IMR-90 (cell line): ENCODE results near the gene ST8SIA6. TPM values are rescaled to one million over a fixed set of nuclear protein-coding genes. Genes with fewer than 3 reads are reported as not detected.
"Not testable (repeated sequence)": the region's sequence is repeated elsewhere in the genome, so short reads cannot be mapped to it uniquely, and the experiment has no call there.

Experiments
- ATAC-seq: fragments of 200-7000 bp; cut with Tn5 transposase; 2 replicates; pipeline ENCODE4 v1.9.1; 2020; ENCODE audit warnings: low read depth, mild to moderate bottlenecking, moderate library complexity
- BruUV-seq: library from RNA; stranded (reverse); fragments of 400-500 nt; replicated peaks from 2 replicates; lab custom pipeline; 2021; lab: Mats Ljungman, UMichigan
- CTCF ChIA-PET: fragments of 300-600 bp; formaldehyde crosslinking; extraction: SDS; loops from one replicate; lab custom pipeline; 2021; ENCODE audit warnings: antibody characterized with exemption; lab: Yijun Ruan, JAX
- POLR2A ChIA-PET: fragments of 300-600 bp; sonication (Branson Sonifier 250); formaldehyde crosslinking; loops from one replicate; lab custom pipeline; 2022; ENCODE audit warnings: antibody characterized with exemption; ENCODE audit not compliant: unreplicated experiment; lab: Charles Lee
- DNase-seq: peaks from one replicate; pipeline ENCODE4 v3.0.0; 2013
- H2AFZ ChIP-seq: replicated peaks from 2 replicates; pipeline ENCODE3; 2013; ENCODE audit warnings: low read length, mild to moderate bottlenecking; ENCODE audit not compliant: poor library complexity
- H2AK5ac ChIP-seq: 2 replicates; pipeline ENCODE4 v1.6.1; 2013; ENCODE audit warnings: low read depth, low read length, inconsistent platforms
- H2AK9ac ChIP-seq: replicated peaks from 2 replicates; pipeline ENCODE3; 2013; ENCODE audit warnings: mild to moderate bottlenecking, low read depth, low read length, moderate library complexity; ENCODE audit not compliant: poor library complexity
- H2BK120ac ChIP-seq: 2 replicates; pipeline ENCODE4 v1.6.1; 2013; ENCODE audit warnings: low read depth, low read length, inconsistent platforms
- H2BK15ac ChIP-seq: 3 replicates; pipeline ENCODE4 v1.6.1; 2013; ENCODE audit warnings: low read depth, low read length, inconsistent platforms
- H2BK20ac ChIP-seq: 2 replicates; pipeline ENCODE4 v1.6.1; 2013; ENCODE audit warnings: low read depth, mild to moderate bottlenecking, inconsistent platforms, low read length, moderate library complexity
- H2BK5ac ChIP-seq: 2 replicates; pipeline ENCODE4 v1.6.1; 2013; ENCODE audit warnings: mild to moderate bottlenecking, low read depth, low read length, inconsistent platforms; ENCODE audit not compliant: poor library complexity, severe bottlenecking
- H3K14ac ChIP-seq: replicated peaks from 2 replicates; pipeline ENCODE4 v1.6.1; 2013; ENCODE audit warnings: low read depth, low read length, inconsistent platforms
- H3K18ac ChIP-seq: 2 replicates; pipeline ENCODE4 v1.6.1; 2013; ENCODE audit warnings: low read depth, low read length, control low read depth
- H3K23ac ChIP-seq: 2 replicates; pipeline ENCODE4 v1.6.1; 2013; ENCODE audit warnings: low read depth, low read length, inconsistent platforms
- H3K27ac ChIP-seq: 2 replicates; pipeline ENCODE4 v1.5.1; 2013; ENCODE audit warnings: mild to moderate bottlenecking, control low read depth, low read length; ENCODE audit not compliant: insufficient read depth
- H3K27me3 ChIP-seq: 2 replicates; pipeline ENCODE4 v1.6.1; 2013; ENCODE audit warnings: low read length; ENCODE audit not compliant: control insufficient read depth, insufficient read depth
- H3K36me3 ChIP-seq: 2 replicates; pipeline ENCODE4 v1.6.1; 2013; ENCODE audit warnings: low read length, mixed read lengths; ENCODE audit not compliant: control insufficient read depth, insufficient read depth
- H3K4ac ChIP-seq: 2 replicates; pipeline ENCODE4 v1.6.1; 2013; ENCODE audit warnings: low read depth, low read length, inconsistent platforms
- H3K4me1 ChIP-seq: 2 replicates; pipeline ENCODE4 v1.6.1; 2013; ENCODE audit warnings: low read length, mixed read lengths; ENCODE audit not compliant: control insufficient read depth, insufficient read depth
- H3K4me2 ChIP-seq: 2 replicates; pipeline ENCODE4 v1.6.1; 2013; ENCODE audit warnings: low read depth, mild to moderate bottlenecking, control low read depth, low read length, moderate library complexity
- H3K4me3 ChIP-seq: 2 replicates; pipeline ENCODE4 v1.5.1; 2013; ENCODE audit warnings: low read depth, mild to moderate bottlenecking, control low read depth, low read length, moderate library complexity; ENCODE audit not compliant: insufficient read depth
- H3K56ac ChIP-seq: 2 replicates; pipeline ENCODE4 v1.6.1; 2013; ENCODE audit warnings: low read length, inconsistent platforms; ENCODE audit not compliant: insufficient read depth; ENCODE audit errors: extremely low read depth
- H3K79me1 ChIP-seq, 2 experiments: 2 replicates each; pipeline ENCODE4 v1.6.1; 2013; ENCODE audit warnings: low read length in 2 of 2, inconsistent platforms in 1 of 2, low read depth in 1 of 2
- H3K9ac ChIP-seq: 2 replicates; pipeline ENCODE4 v1.6.1; 2013; ENCODE audit warnings: low read depth, low read length, control low read depth
- H3K9me1 ChIP-seq: 2 replicates; pipeline ENCODE4 v1.6.1; 2013; ENCODE audit warnings: low read length, inconsistent platforms; ENCODE audit not compliant: insufficient read depth
- H3K9me3 ChIP-seq: 2 replicates; pipeline ENCODE4 v1.6.1; 2013; ENCODE audit warnings: low read length; ENCODE audit not compliant: control insufficient read depth, insufficient read depth
- H4K20me1 ChIP-seq: 2 replicates; pipeline ENCODE4 v1.6.1; 2013; ENCODE audit warnings: low read length, inconsistent platforms; ENCODE audit not compliant: insufficient read depth
- H4K5ac ChIP-seq: 2 replicates; pipeline ENCODE4 v1.6.1; 2013; ENCODE audit warnings: mild to moderate bottlenecking, low read depth, low read length, control low read depth
- H4K8ac ChIP-seq, 2 experiments: 2 replicates each; pipeline ENCODE4 v1.6.1; 2013; ENCODE audit warnings: low read depth in 2 of 2, low read length in 2 of 2, control low read depth in 1 of 2, inconsistent platforms in 1 of 2
- H4K91ac ChIP-seq: 2 replicates; pipeline ENCODE4 v1.6.1; 2013; ENCODE audit warnings: low read depth, low read length, inconsistent platforms; ENCODE audit not compliant: insufficient read depth
- WGBS, 2 experiments: methylation state at CpG; one replicate each; pipeline versions ENCODE4 v1.1.5 to v1.1.7; 2013; ENCODE audit warnings: missing lambda C conversion rate in 2 of 2; ENCODE audit not compliant: insufficient read length in 1 of 2; ENCODE audit errors: extremely low coverage in 2 of 2; 5-methylcytosine and 5-hydroxymethylcytosine counted together
- dilution Hi-C: fragments of 300-500 bp; cut with HindIII; formaldehyde crosslinking; loops from one replicate; pipeline ENCODE4 v1.14.3; 2018; ENCODE audit warnings: low sequenced_read_pairs; ENCODE audit not compliant: unreplicated experiment
- in situ Hi-C: fragments of 300-500 bp; cut with MboI; formaldehyde crosslinking; loops from 3 replicates; pipeline ENCODE4 v1.14.3; 2019; ENCODE audit warnings: low sequenced_read_pairs, inconsistent platforms, mixed read lengths
- intact Hi-C: fragments of 100-400 bp; cut with micrococcal nuclease; formaldehyde crosslinking; loops from 2 replicates; pipeline ENCODE4 v1.10.0; 2022
- polyA plus RNA-seq, 3 experiments: library from polyadenylated mRNA; depleted of rRNA; stranded (reverse); fragments of >200 nt; gene quantifications; 2 replicates each; pipeline ENCODE4 v1.2.3, GENCODE V29; 2012; ENCODE audit warnings: low replicate concordance in 1 of 3
- total RNA-seq: library from RNA; depleted of rRNA; stranded (reverse); fragments of >200 nt; gene quantifications from 2 replicates; pipeline ENCODE4 v1.2.3, GENCODE V29; 2012

Gene ST8SIA6
- total and polyA plus RNA-seq, 2 of the 4 experiments (the other 2 are of a cell fraction): 0.10 to 0.18 TPM

DNA sequence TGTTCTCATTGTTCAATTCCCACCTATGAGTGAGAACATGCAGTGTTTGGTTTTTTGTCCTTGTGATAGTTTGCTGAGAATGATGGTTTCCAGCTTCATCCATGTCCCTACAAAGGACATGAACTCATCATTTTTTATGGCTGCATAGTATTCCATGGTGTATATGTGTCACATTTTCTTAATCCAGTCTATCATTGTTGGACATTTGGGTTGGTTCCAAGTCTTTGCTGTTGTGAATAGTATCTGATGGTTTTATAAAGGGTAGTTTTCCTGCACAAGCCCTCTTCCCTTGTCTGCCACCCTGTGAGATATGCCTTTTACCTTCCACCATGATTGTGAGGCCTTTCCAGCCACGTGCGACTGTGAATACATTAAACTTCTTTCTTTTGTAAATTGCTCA is 17.8 kb downstream of the ST8SIA6 start:
- peaks cover 11% of the 10 kb centered on the region; the same call in 1 of the 2 replicates for H3K27me3 ChIP-seq
- H2BK20ac ChIP-seq, H3K27ac ChIP-seq, H3K9me1 ChIP-seq, H3K9ac ChIP-seq, POLR2A ChIA-PET, dilution Hi-C loops, H3K79me1 ChIP-seq, H3K23ac ChIP-seq, H2AFZ ChIP-seq, H3K14ac ChIP-seq, H3K36me3 ChIP-seq, CTCF ChIA-PET, H2AK9ac ChIP-seq, ATAC-seq, H3K9me3 ChIP-seq, in situ Hi-C loops, H4K5ac ChIP-seq, H4K91ac ChIP-seq, H3K4me3 ChIP-seq, H2BK5ac ChIP-seq, BruUV-seq, H2BK120ac ChIP-seq, H3K56ac ChIP-seq, H3K18ac ChIP-seq, H3K4me1 ChIP-seq, H2AK5ac ChIP-seq, H2BK15ac ChIP-seq, H4K20me1 ChIP-seq, H3K4me2 ChIP-seq, DNase-seq, intact Hi-C loops, H3K4ac ChIP-seq, H4K8ac ChIP-seq: not testable (repeated sequence)
- WGBS, 2 experiments: 86% methylated on average over 2 of the region's 2 CpGs; no CpG with 5 or more reads in 1 of the 2 experiments
